ENCODE measurements around the gene ATP11B. TPM values are rescaled to one million over a fixed set of nuclear protein-coding genes. Genes with fewer than 3 reads are reported as not detected.

The ATP11B gene
- total and polyA plus RNA-seq, 2 of the 8 experiments (the other 6 are each of a cell fraction or from before 2014, with no cell fraction given) = 5.1 to 26.5 TPM

GRCh38 chr3:182940266-182940808 is 147.0 kb downstream of the ATP11B start:
- H3K23ac ChIP-seq (ENCODE audit: insufficient read length) = no peak overlapping the region
- no peak overlapping the region for H2BK12ac ChIP-seq (ENCODE audit: low read depth, low read length)
- no peak overlapping the region for H2BK120ac ChIP-seq (replicated peaks; ENCODE audit: low read depth, low read length)
- WGBS, 2 experiments (ENCODE audit: extremely low coverage in 1 of 2, insufficient coverage in 1 of 2, insufficient read length in 1 of 2, insufficient replicate concordance in 2 of 2, low coverage in 1 of 2, low lambda C conversion rate in 2 of 2, missing lambda C conversion rate in 1 of 2) = 81% methylated on average over 4 of the region's 4 CpGs; no CpG with 5 or more reads in 1 of the 2 experiments
- H2BK20ac ChIP-seq (ENCODE audit: low read length) = no peak overlapping the region
- no peak overlapping the region for H3K27ac ChIP-seq (ENCODE audit: low read depth, low read length)
- no peak overlapping the region for H4K8ac ChIP-seq (ENCODE audit: extremely low read depth, insufficient read depth, low read length)
- H3K36me3 ChIP-seq (ENCODE audit: control insufficient read depth in 2 of 4, insufficient read depth in 4 of 4, low read length in 3 of 4) = peaks cover 0 to 3% (median 0%) of the 10 kb centered on the region in 4 experiments; a peak in 1 of 8 replicates
- H3K18ac ChIP-seq (ENCODE audit: extremely low read depth, low read length) = no peak overlapping the region
- H4K91ac ChIP-seq (replicated peaks; ENCODE audit: insufficient read length, low read length) = no peak overlapping the region
- no peak overlapping the region for H3K56ac ChIP-seq (replicated peaks; ENCODE audit: insufficient read length, low read depth, low read length)
- H3K9ac ChIP-seq (replicated peaks in 1 of 4; ENCODE audit: extremely low read depth in 1 of 4, low read depth in 3 of 4, low read length in 3 of 4) = no peak overlapping the region
- H2BK5ac ChIP-seq (ENCODE audit: low read depth, low read length) = no peak overlapping the region
- H2BK15ac ChIP-seq (ENCODE audit: low read length) = no peak overlapping the region
- H3K79me2 ChIP-seq (ENCODE audit: control insufficient read depth in 1 of 2, insufficient read depth in 2 of 2, low read length in 2 of 2) = no peaks in the 10 kb centered on the region
- ChIA-PET POLR2A (ENCODE audit: partially characterized antibody) (no interaction called here), CTCF (ENCODE audit: partially characterized antibody) (interaction anchor here (1.2 kb wide), 1 partner anchor 146 kb away, joined by 3 read pairs; no protein-coding TSS in a partner anchor)
- H3K79me1 ChIP-seq (ENCODE audit: low read depth, low read length) = no peaks in the 10 kb centered on the region
- H3K4me2 ChIP-seq (ENCODE audit: insufficient read depth in 1 of 2, low read depth in 2 of 2, low read length in 2 of 2) = no peak overlapping the region
- no peak for FAIRE-seq
- no peak overlapping the region for H3K14ac ChIP-seq (ENCODE audit: insufficient read length)
- H3K23me2 ChIP-seq (ENCODE audit: low read depth, low read length) = no peaks in the 10 kb centered on the region
- no peak overlapping the region for H2AFZ ChIP-seq (ENCODE audit: low read length)
- TF ChIP-seq RAD21 (IDR thresholded peaks at IDR 0.05 in 1 of 2, conservative IDR thresholded peaks at IDR 0.05 in 1 of 2; ENCODE audit: low read depth in 2 of 2, low read length in 2 of 2) (no peak), CTBP2 (IDR thresholded peaks at IDR 0.05; ENCODE audit: borderline replicate concordance, insufficient read depth, insufficient read length, low read length) (no peak), SIX5 (IDR thresholded peaks at IDR 0.05; ENCODE audit: low read depth, low read length) (no peak), SP2 (IDR thresholded peaks at IDR 0.05; ENCODE audit: low read length) (no peak), RBBP5 (IDR thresholded peaks at IDR 0.05; ENCODE audit: borderline replicate concordance, low read depth, low read length) (no peak), NRF1 (IDR thresholded peaks at IDR 0.05; ENCODE audit: low read depth, low read length) (no peak), SRF (IDR thresholded peaks at IDR 0.05; ENCODE audit: low read depth, low read length) (no peak)
- H3K4me3 ChIP-seq (ENCODE audit: extremely low read depth in 1 of 4, insufficient read depth in 2 of 4, low read depth in 3 of 4, low read length in 4 of 4) = no peak overlapping the region
- H4K5ac ChIP-seq (ENCODE audit: insufficient read length, low read depth, low read length) = no peak overlapping the region
- no peak overlapping the region for H3K4ac ChIP-seq (replicated peaks; ENCODE audit: insufficient read length, low read depth, low read length)
- H3K4me1 ChIP-seq (replicated peaks in 1 of 4; ENCODE audit: control insufficient read depth in 3 of 4, insufficient read depth in 4 of 4, low read length in 3 of 4) = peaks cover 0 to 4% (median 3%) of the 10 kb centered on the region in 4 experiments; a peak in 4 of 7 replicates
- no peaks in the 10 kb centered on the region for H3K27me3 ChIP-seq (replicated peaks in 1 of 4; ENCODE audit: control insufficient read depth in 3 of 4, extremely low read depth in 1 of 4, insufficient read depth in 3 of 4, low read length in 3 of 4)
- no peaks in the 10 kb centered on the region for H4K20me1 ChIP-seq (replicated peaks in 1 of 2; ENCODE audit: control insufficient read depth in 1 of 2, insufficient read depth in 2 of 2, low read length in 2 of 2)
- DNase-seq (ENCODE audit: low read depth in 1 of 2, low spot score in 2 of 2) = no peak
- H2AK5ac ChIP-seq (ENCODE audit: low read depth, low read length) = no peak overlapping the region
- H3K9me3 ChIP-seq (ENCODE audit: insufficient read depth in 2 of 2, low read depth in 1 of 2, low read length in 1 of 2) = no peaks in the 10 kb centered on the region

Measured in H1 (cell line).